Endothelial cell of umbilical vein (primary cell): ENCODE data around the gene TMC4.
"Not testable (repeated sequence)": the region's sequence is repeated elsewhere in the genome, so short reads cannot be mapped to it uniquely, and the experiment has no call there.

ENCODE experiments used
- CTCF ChIP-seq, 2 donors: IDR thresholded peaks; 1 replicate in 1 of 2; 2 replicates in 1 of 2; pipeline ENCODE4 v1.5.1; 2011; ENCODE audit warnings: low read length in 2 of 2, mild to moderate bottlenecking in 2 of 2, moderate library complexity in 2 of 2, control low read depth in 1 of 2, inconsistent platforms in 1 of 2, low read depth in 1 of 2; ENCODE audit not compliant: insufficient read depth in 1 of 2; ENCODE audit errors: extremely low read depth in 1 of 2
- EZH2 ChIP-seq: IDR thresholded peaks from 2 replicates; pipeline ENCODE4 v1.6.1; 2012; ENCODE audit warnings: borderline replicate concordance, low read depth, mild to moderate bottlenecking, moderate library complexity, low read length, inconsistent platforms; ENCODE audit not compliant: severe bottlenecking
- GATA2 ChIP-seq: IDR thresholded peaks from 2 replicates; pipeline ENCODE4 v1.7.0; 2011; ENCODE audit warnings: low read depth, mild to moderate bottlenecking, moderate library complexity, mixed read lengths, low read length; ENCODE audit not compliant: insufficient read length, insufficient read depth
- MAX ChIP-seq: IDR thresholded peaks from 2 replicates; pipeline ENCODE4 v1.6.1; 2011; ENCODE audit not compliant: insufficient read depth, insufficient read length
- MYC ChIP-seq: IDR thresholded peaks from one replicate; pipeline ENCODE4 v1.6.1; 2011; ENCODE audit warnings: mild to moderate bottlenecking, low read depth, low read length
- POLR2A ChIP-seq: IDR thresholded peaks from 2 replicates; pipeline ENCODE4 v1.6.1; 2012; ENCODE audit warnings: low read depth, mild to moderate bottlenecking, control low read depth, low read length
- POLR2AphosphoS5 ChIP-seq: IDR thresholded peaks from 2 replicates; pipeline ENCODE4 v1.6.1; 2012; ENCODE audit warnings: low read depth, mild to moderate bottlenecking, control low read depth, low read length, moderate library complexity; ENCODE audit not compliant: insufficient read depth

DNA sequence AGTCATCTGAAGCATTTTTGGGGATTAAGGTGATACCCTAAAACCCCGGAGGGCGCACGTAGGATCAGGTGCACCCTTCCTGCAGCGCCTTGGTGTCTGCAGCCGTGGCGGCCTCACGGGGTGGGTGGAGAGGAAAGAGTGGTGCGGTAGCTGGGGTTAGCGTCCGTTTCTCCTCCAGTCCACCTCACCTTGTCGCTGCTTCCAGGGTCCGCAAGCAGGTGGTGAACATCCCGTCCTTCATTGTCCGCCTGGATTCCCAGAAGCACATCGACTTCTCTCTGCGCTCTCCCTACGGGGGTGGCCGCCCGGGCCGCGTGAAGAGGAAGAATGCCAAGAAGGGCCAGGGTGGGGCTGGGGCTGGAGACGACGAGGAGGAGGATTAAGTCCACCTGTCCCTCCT, 34.2 kb upstream of the TMC4 start:
- TF ChIP-seq CTCF (IDR thresholded peaks at IDR 0.05; ENCODE audit: extremely low read depth in 1 of 2, insufficient read depth in 1 of 2, low read depth in 1 of 2, low read length in 2 of 2); POLR2A; EZH2; POLR2AphosphoS5; GATA2; MAX; MYC: not testable (repeated sequence)
